GM12864 (cell line): ENCODE measurements around the gene TSR3.

Experiments used
- DNase-seq: peaks from one replicate; pipeline ENCODE4 v3.0.0-alpha.2; 2011; ENCODE audit warnings: low read depth
- H3K4me3 ChIP-seq: 2 replicates; pipeline ENCODE4 v1.5.1; 2011; ENCODE audit warnings: mild to moderate bottlenecking, low read depth, low read length, control low read depth
- TF ChIP-seq, protein P1 (sequence below): IDR thresholded peaks from 2 replicates; pipeline ENCODE4 v1.5.1; 2011; ENCODE audit warnings: low read depth, mild to moderate bottlenecking, moderate library complexity, low read length, control low read depth, inconsistent platforms; ENCODE audit errors: missing control alignments

TSR3 gene

DNA sequence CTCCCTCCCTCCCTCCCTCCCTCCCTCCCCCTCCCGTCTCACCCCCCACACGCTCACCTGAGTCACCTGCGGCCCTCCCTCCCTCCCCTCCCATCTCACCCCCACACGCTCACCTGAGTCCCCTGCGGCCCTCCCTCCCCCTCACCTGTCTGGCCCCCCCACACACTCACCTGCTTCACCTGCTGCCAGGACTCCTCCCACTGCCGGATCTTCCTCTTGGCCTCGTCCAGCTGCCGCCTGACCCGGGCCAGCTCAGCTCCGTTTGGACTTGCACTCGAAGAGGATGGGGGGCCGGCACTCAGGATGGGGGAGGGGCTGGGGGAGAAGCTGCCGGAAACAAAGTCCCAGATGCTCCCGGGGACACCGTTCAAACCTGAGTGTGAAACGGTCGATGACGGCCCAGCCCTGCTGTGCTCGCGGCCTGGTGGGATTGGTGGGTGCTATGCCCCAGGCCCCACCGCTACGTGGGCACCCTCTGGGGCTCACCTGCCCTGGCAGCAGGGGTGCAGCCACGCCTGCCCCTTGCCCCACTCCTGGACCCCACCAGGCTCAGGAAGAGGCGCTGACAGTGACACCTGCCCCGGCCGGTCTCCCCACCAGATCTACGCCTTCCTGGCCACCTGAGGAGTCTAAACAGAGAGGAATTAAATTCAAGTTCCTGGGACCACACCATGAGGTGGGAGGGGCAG, 16.0 kb upstream of the TSR3 start:
- DNase-seq = no peak

GRCh38 chr16:1366712-1367299, 15.1 kb upstream of the TSR3 start:
- TF ChIP-seq, protein P1, sequence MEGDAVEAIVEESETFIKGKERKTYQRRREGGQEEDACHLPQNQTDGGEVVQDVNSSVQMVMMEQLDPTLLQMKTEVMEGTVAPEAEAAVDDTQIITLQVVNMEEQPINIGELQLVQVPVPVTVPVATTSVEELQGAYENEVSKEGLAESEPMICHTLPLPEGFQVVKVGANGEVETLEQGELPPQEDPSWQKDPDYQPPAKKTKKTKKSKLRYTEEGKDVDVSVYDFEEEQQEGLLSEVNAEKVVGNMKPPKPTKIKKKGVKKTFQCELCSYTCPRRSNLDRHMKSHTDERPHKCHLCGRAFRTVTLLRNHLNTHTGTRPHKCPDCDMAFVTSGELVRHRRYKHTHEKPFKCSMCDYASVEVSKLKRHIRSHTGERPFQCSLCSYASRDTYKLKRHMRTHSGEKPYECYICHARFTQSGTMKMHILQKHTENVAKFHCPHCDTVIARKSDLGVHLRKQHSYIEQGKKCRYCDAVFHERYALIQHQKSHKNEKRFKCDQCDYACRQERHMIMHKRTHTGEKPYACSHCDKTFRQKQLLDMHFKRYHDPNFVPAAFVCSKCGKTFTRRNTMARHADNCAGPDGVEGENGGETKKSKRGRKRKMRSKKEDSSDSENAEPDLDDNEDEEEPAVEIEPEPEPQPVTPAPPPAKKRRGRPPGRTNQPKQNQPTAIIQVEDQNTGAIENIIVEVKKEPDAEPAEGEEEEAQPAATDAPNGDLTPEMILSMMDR = no peak
- no peak overlapping the region for H3K4me3 ChIP-seq
- DNase-seq = no peak

More for the DNA sequence above, 16.0 kb upstream of the TSR3 start:
- no peak overlapping the region for H3K4me3 ChIP-seq
- TF ChIP-seq, protein P1 = no peak

- TF ChIP-seq, protein P1 = no peak
- H3K4me3 ChIP-seq = no peak overlapping the region
- DNase-seq = no peak
Observed at GRCh38 chr16:1366060-1366711, 14.5 kb upstream of the TSR3 start.

GRCh38 chr16:1364510-1364909, 12.8 kb upstream of the TSR3 start:
- DNase-seq = no peak
- no peak overlapping the region for H3K4me3 ChIP-seq
- TF ChIP-seq, protein P1 = no peak

DNA sequence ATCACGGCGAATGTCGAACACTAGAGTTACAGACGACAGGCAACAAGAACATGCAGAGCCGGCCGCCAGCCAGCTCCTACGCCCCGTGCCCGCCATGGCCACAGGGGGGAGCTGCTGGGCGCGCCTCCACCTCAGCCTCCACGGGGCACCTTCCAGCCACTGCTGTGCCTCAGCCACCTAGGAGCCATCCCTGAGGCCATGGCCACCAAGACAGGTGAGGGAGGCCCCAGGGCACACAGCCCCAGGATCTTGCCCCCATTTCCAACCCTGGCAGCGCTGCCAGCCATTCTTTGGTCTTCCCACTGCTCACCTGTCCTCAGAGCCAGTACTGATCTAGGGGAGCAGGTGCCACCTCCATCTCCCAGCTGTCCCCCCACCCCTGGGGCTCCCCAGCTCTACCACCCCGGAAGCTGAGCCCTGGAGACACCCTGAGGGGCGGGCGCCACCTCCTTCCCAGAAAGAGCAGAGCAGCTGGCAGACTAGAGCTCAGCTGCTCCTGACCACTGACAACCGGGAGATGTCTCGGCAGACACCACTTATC, 11.9 kb upstream of the TSR3 start:
- no peak overlapping the region for H3K4me3 ChIP-seq
- TF ChIP-seq, protein P1 = peak; percentile 86
- no peak for DNase-seq

DNA sequence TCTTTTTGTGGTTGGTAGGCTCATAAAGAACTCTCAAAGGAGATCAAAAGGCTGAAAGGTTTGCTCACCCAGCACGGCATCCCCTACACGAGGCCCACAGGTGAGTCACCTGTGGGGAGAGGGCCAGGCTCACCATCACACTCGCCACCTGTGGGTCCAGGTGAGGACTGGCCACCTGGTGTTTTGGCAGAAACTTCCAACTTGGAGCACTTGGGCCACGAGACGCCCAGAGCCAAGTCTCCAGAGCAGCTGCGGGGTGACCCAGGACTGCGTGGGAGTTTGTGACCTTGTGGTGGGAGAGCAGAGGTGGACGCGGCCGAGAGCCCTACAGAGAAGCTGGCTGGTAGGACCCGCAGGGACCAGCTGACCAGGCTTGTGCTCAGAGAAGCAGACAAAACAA, 11.1 kb upstream of the TSR3 start:
- no peak overlapping the region for H3K4me3 ChIP-seq
- no peak for DNase-seq
- TF ChIP-seq, protein P1 = no peak
